ENCODE measurements around the gene MCC.

The MCC gene

GRCh38 chr5:113331209-113331551 is 157.1 kb downstream of the MCC start:
- H3K4me3 ChIP-seq (ENCODE audit: low read depth, low read length), result no peak overlapping the region
- no peak overlapping the region for H3K9ac ChIP-seq (ENCODE audit: low read depth, low read length)
- H3K4me1 ChIP-seq (ENCODE audit: control insufficient read depth, insufficient read depth, low read length), result no peaks in the 10 kb centered on the region
- no peaks in the 10 kb centered on the region for H3K27me3 ChIP-seq (ENCODE audit: control insufficient read depth, insufficient read depth, low read length)
- H3K36me3 ChIP-seq (ENCODE audit: control insufficient read depth, insufficient read depth, low read length), result no peaks in the 10 kb centered on the region
- H3K9me3 ChIP-seq (ENCODE audit: control insufficient read depth, insufficient read depth, low read length), result no peaks in the 10 kb centered on the region

GRCh38 chr5:113330533-113331208 is 157.6 kb downstream of the MCC start:
- no peak overlapping the region for H3K9ac ChIP-seq (ENCODE audit: low read depth, low read length)

GRCh38 chr5:113329981-113330380 is 158.3 kb downstream of the MCC start:
- Histone ChIP-seq H3K9me3 (ENCODE audit: control insufficient read depth, insufficient read depth, low read length) (no peaks in the 10 kb centered on the region), H3K27me3 (ENCODE audit: control insufficient read depth, insufficient read depth, low read length) (no peaks in the 10 kb centered on the region), H3K9ac (ENCODE audit: low read depth, low read length) (no peak overlapping the region), H3K4me3 (ENCODE audit: low read depth, low read length) (no peak overlapping the region), H3K4me1 (ENCODE audit: control insufficient read depth, insufficient read depth, low read length) (no peaks in the 10 kb centered on the region), H3K36me3 (ENCODE audit: control insufficient read depth, insufficient read depth, low read length) (no peaks in the 10 kb centered on the region)

More at GRCh38 chr5:113330533-113331208, 157.6 kb downstream of the MCC start:
- H3K27me3 ChIP-seq (ENCODE audit: control insufficient read depth, insufficient read depth, low read length), result no peaks in the 10 kb centered on the region
- H3K4me1 ChIP-seq (ENCODE audit: control insufficient read depth, insufficient read depth, low read length), result no peaks in the 10 kb centered on the region
- H3K4me3 ChIP-seq (ENCODE audit: low read depth, low read length), result no peak overlapping the region
- no peaks in the 10 kb centered on the region for H3K9me3 ChIP-seq (ENCODE audit: control insufficient read depth, insufficient read depth, low read length)
- no peaks in the 10 kb centered on the region for H3K36me3 ChIP-seq (ENCODE audit: control insufficient read depth, insufficient read depth, low read length)

- H3K36me3 ChIP-seq (ENCODE audit: control insufficient read depth, insufficient read depth, low read length), result no peaks in the 10 kb centered on the region
- H3K4me3 ChIP-seq (ENCODE audit: low read depth, low read length), result no peak overlapping the region
- no peak overlapping the region for H3K9ac ChIP-seq (ENCODE audit: low read depth, low read length)
- no peaks in the 10 kb centered on the region for H3K4me1 ChIP-seq (ENCODE audit: control insufficient read depth, insufficient read depth, low read length)
- H3K27me3 ChIP-seq (ENCODE audit: control insufficient read depth, insufficient read depth, low read length), result no peaks in the 10 kb centered on the region
- no peaks in the 10 kb centered on the region for H3K9me3 ChIP-seq (ENCODE audit: control insufficient read depth, insufficient read depth, low read length)
These were observed 163.2 kb downstream of the MCC start for GRCh38 chr5:113325054-113325453.

- H3K4me1 ChIP-seq (ENCODE audit: control insufficient read depth, insufficient read depth, low read length), result peaks cover 3% of the 10 kb centered on the region
- H3K4me3 ChIP-seq (ENCODE audit: low read depth, low read length), result no peak overlapping the region
- no peaks in the 10 kb centered on the region for H3K27me3 ChIP-seq (ENCODE audit: control insufficient read depth, insufficient read depth, low read length)
- no peak overlapping the region for H3K9ac ChIP-seq (ENCODE audit: low read depth, low read length)
- H3K9me3 ChIP-seq (ENCODE audit: control insufficient read depth, insufficient read depth, low read length), result no peaks in the 10 kb centered on the region
- no peaks in the 10 kb centered on the region for H3K36me3 ChIP-seq (ENCODE audit: control insufficient read depth, insufficient read depth, low read length)
These were observed 167.0 kb downstream of the MCC start for GRCh38 chr5:113321276-113321675.

GRCh38 chr5:113320273-113320780 is 167.9 kb downstream of the MCC start:
- Histone ChIP-seq H3K36me3 (ENCODE audit: control insufficient read depth, insufficient read depth, low read length) (no peaks in the 10 kb centered on the region), H3K27me3 (ENCODE audit: control insufficient read depth, insufficient read depth, low read length) (no peaks in the 10 kb centered on the region), H3K9ac (ENCODE audit: low read depth, low read length) (no peak overlapping the region), H3K9me3 (ENCODE audit: control insufficient read depth, insufficient read depth, low read length) (no peaks in the 10 kb centered on the region), H3K4me3 (ENCODE audit: low read depth, low read length) (no peak overlapping the region), H3K4me1 (ENCODE audit: control insufficient read depth, insufficient read depth, low read length) (peaks cover 3% of the 10 kb centered on the region)

- Histone ChIP-seq H3K36me3 (ENCODE audit: control insufficient read depth, insufficient read depth, low read length) (no peaks in the 10 kb centered on the region), H3K27me3 (ENCODE audit: control insufficient read depth, insufficient read depth, low read length) (no peaks in the 10 kb centered on the region), H3K9me3 (ENCODE audit: control insufficient read depth, insufficient read depth, low read length) (no peaks in the 10 kb centered on the region), H3K9ac (ENCODE audit: low read depth, low read length) (no peak overlapping the region), H3K4me3 (ENCODE audit: low read depth, low read length) (no peak overlapping the region), H3K4me1 (ENCODE audit: control insufficient read depth, insufficient read depth, low read length) (peaks cover 3% of the 10 kb centered on the region)
These were observed 168.8 kb downstream of the MCC start for GRCh38 chr5:113319256-113320053.

GRCh38 chr5:113317636-113318035 is 170.6 kb downstream of the MCC start:
- H3K4me3 ChIP-seq (ENCODE audit: low read depth, low read length), result no peak overlapping the region
- H3K36me3 ChIP-seq (ENCODE audit: control insufficient read depth, insufficient read depth, low read length), result no peaks in the 10 kb centered on the region
- H3K9me3 ChIP-seq (ENCODE audit: control insufficient read depth, insufficient read depth, low read length), result no peaks in the 10 kb centered on the region
- no peak overlapping the region for H3K9ac ChIP-seq (ENCODE audit: low read depth, low read length)
- peaks cover 3% of the 10 kb centered on the region for H3K4me1 ChIP-seq (ENCODE audit: control insufficient read depth, insufficient read depth, low read length)
- no peaks in the 10 kb centered on the region for H3K27me3 ChIP-seq (ENCODE audit: control insufficient read depth, insufficient read depth, low read length)

GRCh38 chr5:113311301-113311700 is 177.0 kb downstream of the MCC start:
- Histone ChIP-seq H3K4me1 (ENCODE audit: control insufficient read depth, insufficient read depth, low read length) (no peaks in the 10 kb centered on the region), H3K36me3 (ENCODE audit: control insufficient read depth, insufficient read depth, low read length) (no peaks in the 10 kb centered on the region), H3K27me3 (ENCODE audit: control insufficient read depth, insufficient read depth, low read length) (no peaks in the 10 kb centered on the region), H3K4me3 (ENCODE audit: low read depth, low read length) (no peak overlapping the region), H3K9me3 (ENCODE audit: control insufficient read depth, insufficient read depth, low read length) (no peaks in the 10 kb centered on the region), H3K9ac (ENCODE audit: low read depth, low read length) (no peak overlapping the region)

GRCh38 chr5:113302120-113302519 is 186.1 kb downstream of the MCC start:
- H3K9ac ChIP-seq (ENCODE audit: low read depth, low read length), result no peak overlapping the region
- no peaks in the 10 kb centered on the region for H3K36me3 ChIP-seq (ENCODE audit: control insufficient read depth, insufficient read depth, low read length)
- no peak overlapping the region for H3K4me3 ChIP-seq (ENCODE audit: low read depth, low read length)
- no peaks in the 10 kb centered on the region for H3K9me3 ChIP-seq (ENCODE audit: control insufficient read depth, insufficient read depth, low read length)
- H3K27me3 ChIP-seq (ENCODE audit: control insufficient read depth, insufficient read depth, low read length), result no peaks in the 10 kb centered on the region
- H3K4me1 ChIP-seq (ENCODE audit: control insufficient read depth, insufficient read depth, low read length), result no peaks in the 10 kb centered on the region

- Histone ChIP-seq H3K9ac (ENCODE audit: low read depth, low read length) (no peak overlapping the region), H3K4me1 (ENCODE audit: control insufficient read depth, insufficient read depth, low read length) (peaks cover 12% of the 10 kb centered on the region), H3K4me3 (ENCODE audit: low read depth, low read length) (no peak overlapping the region), H3K9me3 (ENCODE audit: control insufficient read depth, insufficient read depth, low read length) (no peaks in the 10 kb centered on the region), H3K27me3 (ENCODE audit: control insufficient read depth, insufficient read depth, low read length) (peaks cover 7% of the 10 kb centered on the region), H3K36me3 (ENCODE audit: control insufficient read depth, insufficient read depth, low read length) (no peaks in the 10 kb centered on the region)
These were observed 188.7 kb downstream of the MCC start for GRCh38 chr5:113299591-113299990.

- Histone ChIP-seq H3K4me1 (ENCODE audit: control insufficient read depth, insufficient read depth, low read length) (peaks cover 18% of the 10 kb centered on the region), H3K9ac (ENCODE audit: low read depth, low read length) (no peak overlapping the region), H3K4me3 (ENCODE audit: low read depth, low read length) (no peak overlapping the region), H3K36me3 (ENCODE audit: control insufficient read depth, insufficient read depth, low read length) (no peaks in the 10 kb centered on the region), H3K27me3 (ENCODE audit: control insufficient read depth, insufficient read depth, low read length) (peaks cover 16% of the 10 kb centered on the region), H3K9me3 (ENCODE audit: control insufficient read depth, insufficient read depth, low read length) (no peaks in the 10 kb centered on the region)
These were observed 191.6 kb downstream of the MCC start for GRCh38 chr5:113296676-113297075.

Measured in iPS-15b (cell line).